Neural cell (in vitro differentiated cells): Measurements from ENCODE around the gene COBLL1. TPM values are rescaled to one million over a fixed set of nuclear protein-coding genes. Genes with fewer than 3 reads are reported as not detected.

ENCODE experiments used
- H2AFZ ChIP-seq: fragments of 200-600, 300-800 bp; sonication (generic), shearing (Covaris generic); 2 replicates; pipeline ENCODE4 v1.6.0; 2014; ENCODE audit warnings: low read depth, mild to moderate bottlenecking, antibody characterized with exemption, low read length, moderate library complexity
- H3F3A ChIP-seq: fragments of 200-600 bp; shearing (Covaris generic); 2 replicates; pipeline ENCODE4 v1.6.1; 2016; ENCODE audit warnings: mild to moderate bottlenecking, moderate library complexity, mixed read lengths, antibody characterized with exemption, low read length; ENCODE audit not compliant: insufficient read depth, poor library complexity, severe bottlenecking
- H3K27ac ChIP-seq: fragments of 200-600, 300-800 bp; sonication (generic), shearing (Covaris generic); 2 replicates; pipeline ENCODE4 v1.5.1; 2014; ENCODE audit warnings: mild to moderate bottlenecking, low read length, moderate library complexity
- H3K27me3 ChIP-seq: fragments of 300-800, 200-600 bp; sonication (generic), shearing (Covaris generic); 2 replicates; pipeline ENCODE4 v1.6.0; 2014; ENCODE audit warnings: mild to moderate bottlenecking, low read depth, low read length, moderate library complexity; ENCODE audit not compliant: insufficient read depth
- H3K36me3 ChIP-seq: fragments of 300-800, 200-600 bp; sonication (generic), shearing (Covaris generic); 2 replicates; pipeline ENCODE4 v1.5.1; 2014; ENCODE audit warnings: mild to moderate bottlenecking, antibody characterized with exemption, low read length, moderate library complexity; ENCODE audit not compliant: insufficient read depth
- H3K4me2 ChIP-seq: fragments of 300-800, 200-600 bp; sonication (generic), shearing (Covaris generic); 2 replicates; pipeline ENCODE4 v1.6.0; 2014; ENCODE audit warnings: mild to moderate bottlenecking, low read length
- H3K4me3 ChIP-seq: fragments of 300-800, 200-600 bp; sonication (generic), shearing (Covaris generic); 2 replicates; pipeline ENCODE4 v1.5.1; 2014; ENCODE audit warnings: mild to moderate bottlenecking, low read length, moderate library complexity
- H3K79me2 ChIP-seq: fragments of 200-600 bp; shearing (Covaris generic); replicated peaks from 2 replicates; pipeline ENCODE4 v1.6.0; 2014; ENCODE audit warnings: mild to moderate bottlenecking, low read length, moderate library complexity; ENCODE audit not compliant: insufficient read depth
- H3K9ac ChIP-seq: fragments of 300-800, 200-600 bp; sonication (generic), shearing (Covaris generic); 2 replicates; pipeline ENCODE4 v1.6.1; 2016; ENCODE audit warnings: mild to moderate bottlenecking, low read length, mixed read lengths
- H3K9me2 ChIP-seq: fragments of 200-600 bp; shearing (Covaris generic); 2 replicates; pipeline ENCODE4 v1.6.1; 2016; ENCODE audit warnings: mild to moderate bottlenecking, low read length, mixed read lengths; ENCODE audit not compliant: insufficient read depth
- H3K9me3 ChIP-seq: fragments of 200-600, 300-800 bp; sonication (generic), shearing (Covaris generic); 2 replicates; pipeline ENCODE4 v1.6.1; 2016; ENCODE audit warnings: mild to moderate bottlenecking, mixed run types, low read length, moderate library complexity, mixed read lengths
- H4K20me1 ChIP-seq: fragments of 200-600 bp; shearing (Covaris generic); 2 replicates; pipeline ENCODE4 v1.6.1; 2016; ENCODE audit warnings: mild to moderate bottlenecking, mixed run types; ENCODE audit not compliant: insufficient read depth
- CTCF ChIP-seq: fragments of 450-650 bp; IDR thresholded peaks from 2 replicates; pipeline ENCODE4 v1.5.1; 2014; ENCODE audit warnings: antibody characterized with exemption, mild to moderate bottlenecking, moderate library complexity; ENCODE audit not compliant: poor library complexity, severe bottlenecking
- EP300 ChIP-seq: fragments of 450-650 bp; conservative IDR thresholded peaks from 2 replicates; pipeline ENCODE4 v1.6.1; 2014; ENCODE audit warnings: antibody characterized with exemption, mild to moderate bottlenecking, moderate library complexity; ENCODE audit not compliant: poor library complexity, severe bottlenecking
- EZH2 ChIP-seq: fragments of 200-600, 300-800 bp; shearing (Covaris generic), sonication (generic); IDR thresholded peaks from 2 replicates; pipeline ENCODE4 v1.6.1; 2014; ENCODE audit warnings: antibody characterized with exemption, low read length, borderline replicate concordance, mild to moderate bottlenecking; ENCODE audit not compliant: insufficient read depth, poor library complexity, severe bottlenecking
- MXI1 ChIP-seq: fragments of 450-650 bp; conservative IDR thresholded peaks from 2 replicates; pipeline ENCODE4 v1.6.1; 2014; ENCODE audit warnings: antibody characterized with exemption, mild to moderate bottlenecking; ENCODE audit not compliant: poor library complexity, severe bottlenecking
- POLR2AphosphoS5 ChIP-seq: IDR thresholded peaks from 2 replicates; pipeline ENCODE4 v1.6.1; 2012
- RAD21 ChIP-seq: fragments of 450-650 bp; conservative IDR thresholded peaks from 2 replicates; pipeline ENCODE4 v1.6.1; 2014; ENCODE audit warnings: antibody characterized with exemption, mild to moderate bottlenecking, moderate library complexity
- REST ChIP-seq: IDR thresholded peaks from 2 replicates; pipeline ENCODE4 v1.6.1; 2012; ENCODE audit warnings: borderline replicate concordance
- SMC3 ChIP-seq: fragments of 450-650 bp; conservative IDR thresholded peaks from 2 replicates; pipeline ENCODE4 v1.6.1; 2014; ENCODE audit warnings: antibody characterized with exemption, mild to moderate bottlenecking, moderate library complexity; ENCODE audit not compliant: poor library complexity
- TAF1 ChIP-seq: IDR thresholded peaks from 2 replicates; pipeline ENCODE4 v1.6.1; 2012; ENCODE audit warnings: low read depth
- polyA plus RNA-seq: library from polyadenylated mRNA; depleted of rRNA; stranded (reverse); fragments of >200 nt; gene quantifications from 2 replicates; pipeline ENCODE4 v1.2.3, GENCODE V29; 2014

COBLL1 gene
- polyA plus RNA-seq, 1 donor from 2014 or later, result 0.11 TPM

- H3K27ac ChIP-seq, result no peak overlapping the region
- no peaks in the 10 kb centered on the region for H3K79me2 ChIP-seq
- no peaks in the 10 kb centered on the region for H3K9me3 ChIP-seq
- no peak overlapping the region for H3K9ac ChIP-seq
- H3K4me3 ChIP-seq, result no peak overlapping the region
- H3K27me3 ChIP-seq, result no peaks in the 10 kb centered on the region
- no peak overlapping the region for H3K4me2 ChIP-seq
- no peaks in the 10 kb centered on the region for H3K9me2 ChIP-seq
- TF ChIP-seq MXI1 (no peak), CTCF (no peak), EZH2 (no peak), SMC3 (no peak), RAD21 (no peak), POLR2AphosphoS5 (no peak)
- H3K36me3 ChIP-seq, result no peaks in the 10 kb centered on the region
- H4K20me1 ChIP-seq, result no peaks in the 10 kb centered on the region
- no peak overlapping the region for H2AFZ ChIP-seq
- H3F3A ChIP-seq, result no peaks in the 10 kb centered on the region
Measured at GRCh38 chr2:164677271-164677670, 164.4 kb downstream of the COBLL1 start.

DNA sequence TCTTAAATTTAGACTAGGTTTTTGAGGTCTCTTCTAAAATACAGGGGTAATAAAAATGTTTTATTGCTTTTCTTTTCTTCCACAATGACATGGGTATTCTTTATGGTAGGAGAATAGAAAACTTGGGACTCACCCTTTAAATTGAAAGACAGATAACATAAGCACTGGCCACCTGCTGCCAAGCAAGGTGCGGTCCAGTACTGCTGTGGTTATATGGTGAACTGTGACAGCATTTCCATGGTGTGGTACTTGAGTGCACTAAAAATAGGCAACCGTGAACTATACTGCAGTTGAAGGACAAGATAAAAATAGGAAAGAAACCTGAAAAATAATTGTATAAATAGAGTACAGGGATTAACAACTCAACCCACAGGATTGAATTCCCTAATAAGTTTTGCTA lies 165.9 kb downstream of the COBLL1 start:
- Histone ChIP-seq H3K27me3 (no peaks in the 10 kb centered on the region), H3K4me3 (no peak overlapping the region), H3K79me2 (no peaks in the 10 kb centered on the region), H3K27ac (no peak overlapping the region), H3K4me2 (no peak overlapping the region), H2AFZ (no peak overlapping the region), H3F3A (no peaks in the 10 kb centered on the region), H4K20me1 (no peaks in the 10 kb centered on the region), H3K9me3 (no peaks in the 10 kb centered on the region), H3K9me2 (no peaks in the 10 kb centered on the region), H3K9ac (no peak overlapping the region), H3K36me3 (no peaks in the 10 kb centered on the region)
- no peak for TF ChIP-seq REST
- TF ChIP-seq POLR2AphosphoS5, result no peak
- no peak for TF ChIP-seq SMC3
- no peak for TF ChIP-seq MXI1
- TF ChIP-seq EZH2, result no peak
- TF ChIP-seq EP300, result no peak
- no peak for TF ChIP-seq TAF1
- no peak for TF ChIP-seq RAD21
- no peak for TF ChIP-seq CTCF
